Keratinocyte (primary cell): ENCODE results near the gene CD37.

Experiments used
- CTCF ChIP-seq, 3 experiments: IDR thresholded peaks in 1 of 3; conservative IDR thresholded peaks in 1 of 3; optimal IDR thresholded peaks in 1 of 3; 2 replicates in 2 of 3; 3 replicates in 1 of 3; pipeline versions ENCODE3 to v1.5.1; 2011; ENCODE audit warnings: low read length in 3 of 3, mild to moderate bottlenecking in 3 of 3, moderate library complexity in 2 of 3, control low read depth in 1 of 3, inconsistent platforms in 1 of 3; ENCODE audit not compliant: insufficient read depth in 2 of 3; ENCODE audit errors: extremely low read depth in 1 of 3
- EZH2 ChIP-seq: IDR thresholded peaks from one replicate; pipeline ENCODE4 v1.6.1; 2012; ENCODE audit warnings: inconsistent platforms, mild to moderate bottlenecking, low read length, moderate library complexity

- TF ChIP-seq CTCF (optimal IDR thresholded peaks at IDR 0.05 in 1 of 3, IDR thresholded peaks at IDR 0.05 in 1 of 3, conservative IDR thresholded peaks at IDR 0.05 in 1 of 3; ENCODE audit: extremely low read depth in 1 of 3, insufficient read depth in 2 of 3, low read length in 3 of 3), result no peak
- no peak for TF ChIP-seq EZH2
These were observed 40.8 kb upstream of the CD37 start for GRCh38 chr19:49294401-49294800.
